WTC11 (cell line): ENCODE results near the gene SNRNP25. TPM values are rescaled to one million over a fixed set of nuclear protein-coding genes. Genes with fewer than 3 reads are reported as not detected.

ENCODE experiments used
- ATAC-seq: fragments of 200-7000 bp; cut with Tn5 transposase; 2 replicates; pipeline ENCODE4 v1.10.0; 2021; ENCODE audit warnings: mild to moderate bottlenecking, moderate library complexity
- CTCF ChIA-PET: fragments of 300-600 bp; sonication (Branson Sonifier 250); formaldehyde crosslinking; loops from one replicate; lab custom pipeline; 2021; ENCODE audit warnings: antibody characterized with exemption; lab: Charles Lee
- POLR2A ChIA-PET: fragments of 350-600 bp; sonication (Branson Sonifier 250); formaldehyde crosslinking; loops from one replicate; lab custom pipeline; 2021; ENCODE audit warnings: antibody characterized with exemption; lab: Charles Lee
- DNase-seq: peaks from one replicate; pipeline ENCODE4 v3.0.0; 2021; ENCODE audit warnings: low spot score
- H3K27ac Mint-ChIP-seq: 2 replicates; pipeline ENCODE4 v1.8.0; 2021; ENCODE audit warnings: mixed read lengths
- H3K27me3 Mint-ChIP-seq: 2 replicates; pipeline ENCODE4 v1.8.0; 2021; ENCODE audit warnings: low read depth, mild to moderate bottlenecking, moderate library complexity, mixed read lengths
- H3K36me3 Mint-ChIP-seq: 2 replicates; pipeline ENCODE4 v1.8.0; 2021; ENCODE audit warnings: mixed read lengths
- H3K4me1 Mint-ChIP-seq: 2 replicates; pipeline ENCODE4 v1.8.0; 2022; ENCODE audit warnings: mixed read lengths
- H3K4me3 Mint-ChIP-seq: 2 replicates; pipeline ENCODE4 v1.8.0; 2021; ENCODE audit warnings: mild to moderate bottlenecking, moderate library complexity, mixed read lengths
- H3K9me3 Mint-ChIP-seq: 2 replicates; pipeline ENCODE4 v1.8.0; 2021; ENCODE audit warnings: mixed read lengths
- FOXJ3 ChIP-seq: sonication (generic); formaldehyde crosslinking; IDR thresholded peaks from 2 replicates; pipeline ENCODE4 v1.9.0; 2021; ENCODE audit warnings: missing genetic modification reagents, mild to moderate bottlenecking, borderline replicate concordance
- GABPB1 ChIP-seq: sonication (generic); formaldehyde crosslinking; IDR thresholded peaks from 2 replicates; pipeline ENCODE4 v1.8.1; 2023; ENCODE audit warnings: mild to moderate bottlenecking, missing genetic modification reagents
- IRF2 ChIP-seq: sonication (generic); formaldehyde crosslinking; IDR thresholded peaks from 2 replicates; pipeline ENCODE4 v1.8.0; 2022; ENCODE audit warnings: low read depth, missing genetic modification reagents, borderline replicate concordance
- MYBL2 ChIP-seq: sonication (generic); formaldehyde crosslinking; IDR thresholded peaks from 2 replicates; pipeline ENCODE4 v1.8.1; 2023; ENCODE audit warnings: mild to moderate bottlenecking, moderate library complexity, missing genetic modification reagents
- NR1H2 ChIP-seq: sonication (generic); formaldehyde crosslinking; IDR thresholded peaks from 2 replicates; pipeline ENCODE4 v1.9.0; 2021; ENCODE audit warnings: mild to moderate bottlenecking, moderate library complexity, missing genetic modification reagents
- NR2C2 ChIP-seq: sonication (generic); formaldehyde crosslinking; IDR thresholded peaks from 2 replicates; pipeline ENCODE4 v1.8.0; 2022; ENCODE audit warnings: mild to moderate bottlenecking, missing genetic modification reagents
- RELA ChIP-seq: sonication (generic); formaldehyde crosslinking; IDR thresholded peaks from 2 replicates; pipeline ENCODE4 v1.8.1; 2022; ENCODE audit warnings: missing genetic modification reagents, mild to moderate bottlenecking, borderline replicate concordance
- SMAD3 ChIP-seq: sonication (generic); formaldehyde crosslinking; IDR thresholded peaks from 2 replicates; pipeline ENCODE4 v1.8.0; 2022; ENCODE audit warnings: missing genetic modification reagents, mild to moderate bottlenecking, borderline replicate concordance
- SMAD4 ChIP-seq: sonication (generic); formaldehyde crosslinking; IDR thresholded peaks from 2 replicates; pipeline ENCODE4 v1.8.0; 2022; ENCODE audit warnings: mild to moderate bottlenecking, missing genetic modification reagents
- ZBTB21 ChIP-seq: sonication (generic); formaldehyde crosslinking; IDR thresholded peaks from 2 replicates; pipeline ENCODE4 v1.8.1; 2023; ENCODE audit warnings: mild to moderate bottlenecking, missing genetic modification reagents, borderline replicate concordance
- ZNF121 ChIP-seq: sonication (generic); formaldehyde crosslinking; IDR thresholded peaks from 2 replicates; pipeline ENCODE4 v1.8.0; 2023; ENCODE audit warnings: missing genetic modification reagents
- ZNF138 ChIP-seq: sonication (generic); formaldehyde crosslinking; conservative IDR thresholded peaks from 2 replicates; pipeline ENCODE4 v1.8.1; 2022; ENCODE audit warnings: mild to moderate bottlenecking, moderate library complexity, missing genetic modification reagents
- ZNF317 ChIP-seq: sonication (generic); formaldehyde crosslinking; IDR thresholded peaks from 2 replicates; pipeline ENCODE4 v1.8.1; 2023; ENCODE audit warnings: low read depth, mild to moderate bottlenecking, moderate library complexity, missing genetic modification reagents, borderline replicate concordance
- total RNA-seq: library from RNA; stranded (reverse); gene quantifications from 3 replicates; pipeline ENCODE4 v1.2.3, GENCODE V29; 2021
- TF ChIP-seq, protein P1 (sequence below): sonication (generic); formaldehyde crosslinking; conservative IDR thresholded peaks from 2 replicates; pipeline ENCODE4 v1.8.1; 2023; ENCODE audit warnings: mild to moderate bottlenecking, low read depth, missing genetic modification reagents, moderate library complexity
- TF ChIP-seq, protein P2 (sequence below): sonication (generic); formaldehyde crosslinking; IDR thresholded peaks from 2 replicates; pipeline ENCODE4 v1.8.0; 2022; ENCODE audit warnings: mild to moderate bottlenecking, missing genetic modification reagents
- TF ChIP-seq, protein P3 (sequence below): sonication (generic); formaldehyde crosslinking; IDR thresholded peaks from 2 replicates; pipeline ENCODE4 v1.8.0; 2023; ENCODE audit warnings: missing genetic modification reagents
- TF ChIP-seq, protein P4 (sequence below): sonication (generic); formaldehyde crosslinking; IDR thresholded peaks from 2 replicates; pipeline ENCODE4 v1.8.0; 2022; ENCODE audit warnings: mild to moderate bottlenecking, missing genetic modification reagents
- TF ChIP-seq, protein P5 (sequence below): sonication (generic); formaldehyde crosslinking; IDR thresholded peaks from 2 replicates; pipeline ENCODE4 v1.8.1; 2022; ENCODE audit warnings: missing genetic modification reagents, borderline replicate concordance
- TF ChIP-seq, protein P6 (sequence below): fragments of 250-450 bp; sonication (Bioruptor Pico); IDR thresholded peaks from 2 replicates; pipeline ENCODE4 v1.9.0; 2021; ENCODE audit warnings: mild to moderate bottlenecking

The SNRNP25 gene
- total RNA-seq, 1 experiment from 2014 or later = 55.9 TPM

DNA sequence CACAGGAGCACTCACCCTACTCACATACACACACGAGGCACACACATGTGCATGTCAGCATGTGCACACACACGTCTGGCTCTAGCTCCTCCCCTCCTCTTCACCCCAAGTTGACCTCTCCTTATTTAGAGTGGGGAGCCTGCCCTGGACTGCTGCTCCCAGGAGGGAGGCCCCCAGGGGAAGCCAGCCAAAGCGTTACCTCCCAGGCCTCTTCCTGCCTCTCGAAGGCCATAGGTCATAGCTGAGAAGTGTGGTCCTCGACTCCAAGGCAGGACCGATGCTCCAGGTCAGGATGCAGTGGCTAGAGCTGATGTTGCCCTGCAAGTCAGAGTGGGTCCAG is 19.0 kb upstream of the SNRNP25 start (continued):
- no peak for TF ChIP-seq NR1H2
- TF ChIP-seq, protein P1, sequence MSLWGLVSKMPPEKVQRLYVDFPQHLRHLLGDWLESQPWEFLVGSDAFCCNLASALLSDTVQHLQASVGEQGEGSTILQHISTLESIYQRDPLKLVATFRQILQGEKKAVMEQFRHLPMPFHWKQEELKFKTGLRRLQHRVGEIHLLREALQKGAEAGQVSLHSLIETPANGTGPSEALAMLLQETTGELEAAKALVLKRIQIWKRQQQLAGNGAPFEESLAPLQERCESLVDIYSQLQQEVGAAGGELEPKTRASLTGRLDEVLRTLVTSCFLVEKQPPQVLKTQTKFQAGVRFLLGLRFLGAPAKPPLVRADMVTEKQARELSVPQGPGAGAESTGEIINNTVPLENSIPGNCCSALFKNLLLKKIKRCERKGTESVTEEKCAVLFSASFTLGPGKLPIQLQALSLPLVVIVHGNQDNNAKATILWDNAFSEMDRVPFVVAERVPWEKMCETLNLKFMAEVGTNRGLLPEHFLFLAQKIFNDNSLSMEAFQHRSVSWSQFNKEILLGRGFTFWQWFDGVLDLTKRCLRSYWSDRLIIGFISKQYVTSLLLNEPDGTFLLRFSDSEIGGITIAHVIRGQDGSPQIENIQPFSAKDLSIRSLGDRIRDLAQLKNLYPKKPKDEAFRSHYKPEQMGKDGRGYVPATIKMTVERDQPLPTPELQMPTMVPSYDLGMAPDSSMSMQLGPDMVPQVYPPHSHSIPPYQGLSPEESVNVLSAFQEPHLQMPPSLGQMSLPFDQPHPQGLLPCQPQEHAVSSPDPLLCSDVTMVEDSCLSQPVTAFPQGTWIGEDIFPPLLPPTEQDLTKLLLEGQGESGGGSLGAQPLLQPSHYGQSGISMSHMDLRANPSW = no peak

DNA sequence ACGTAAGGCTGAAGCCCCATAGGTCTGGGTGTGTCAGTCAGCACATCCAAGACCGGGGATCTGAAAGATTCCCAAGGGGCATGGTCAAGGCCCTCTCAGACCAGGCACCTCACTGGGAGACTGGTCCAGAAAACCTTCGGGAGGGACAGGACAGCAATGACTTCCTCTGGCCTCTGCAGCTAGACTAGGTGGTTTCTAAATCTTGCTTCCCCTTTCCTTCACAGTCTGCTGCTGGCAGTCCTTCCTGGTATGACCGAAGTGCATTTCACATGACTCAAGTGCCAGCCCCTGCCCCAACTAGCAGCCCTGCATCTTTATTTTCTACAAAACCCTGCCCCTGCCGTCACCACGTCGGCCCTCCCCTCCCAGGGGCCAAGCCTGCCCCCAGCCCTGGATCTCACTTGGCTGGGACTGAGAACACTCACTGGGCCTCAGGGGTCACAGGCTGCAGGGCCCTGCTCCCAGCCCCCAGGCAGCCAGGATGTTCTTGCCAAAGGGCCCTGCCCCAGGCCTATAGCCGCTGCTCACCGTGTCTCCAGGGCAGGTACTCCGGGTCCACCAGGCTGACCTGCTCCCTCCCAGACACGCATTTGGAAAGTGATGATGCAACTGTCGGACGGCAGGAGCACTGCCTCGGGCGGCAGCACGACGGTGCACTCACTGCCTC is 18.5 kb upstream of the SNRNP25 start:
- Mint-ChIP-seq H3K9me3 (no peaks in the 10 kb centered on the region), H3K27me3 (no peaks in the 10 kb centered on the region), H3K4me1 (no peaks in the 10 kb centered on the region; the same call in 1 of the 2 replicates), H3K4me3 (no peak overlapping the region), H3K36me3 (peaks cover 11% of the 10 kb centered on the region), H3K27ac (no peak overlapping the region)
- ATAC-seq (no peak), DNase-seq (no peak)
- ChIA-PET CTCF (no interaction called here), POLR2A (no interaction called here)
- TF ChIP-seq, protein P2, sequence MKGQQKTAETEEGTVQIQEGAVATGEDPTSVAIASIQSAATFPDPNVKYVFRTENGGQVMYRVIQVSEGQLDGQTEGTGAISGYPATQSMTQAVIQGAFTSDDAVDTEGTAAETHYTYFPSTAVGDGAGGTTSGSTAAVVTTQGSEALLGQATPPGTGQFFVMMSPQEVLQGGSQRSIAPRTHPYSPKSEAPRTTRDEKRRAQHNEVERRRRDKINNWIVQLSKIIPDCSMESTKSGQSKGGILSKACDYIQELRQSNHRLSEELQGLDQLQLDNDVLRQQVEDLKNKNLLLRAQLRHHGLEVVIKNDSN (CRISPR knock-in tag) = no peak
- TF ChIP-seq GABPB1 = peak; percentile 82

DNA sequence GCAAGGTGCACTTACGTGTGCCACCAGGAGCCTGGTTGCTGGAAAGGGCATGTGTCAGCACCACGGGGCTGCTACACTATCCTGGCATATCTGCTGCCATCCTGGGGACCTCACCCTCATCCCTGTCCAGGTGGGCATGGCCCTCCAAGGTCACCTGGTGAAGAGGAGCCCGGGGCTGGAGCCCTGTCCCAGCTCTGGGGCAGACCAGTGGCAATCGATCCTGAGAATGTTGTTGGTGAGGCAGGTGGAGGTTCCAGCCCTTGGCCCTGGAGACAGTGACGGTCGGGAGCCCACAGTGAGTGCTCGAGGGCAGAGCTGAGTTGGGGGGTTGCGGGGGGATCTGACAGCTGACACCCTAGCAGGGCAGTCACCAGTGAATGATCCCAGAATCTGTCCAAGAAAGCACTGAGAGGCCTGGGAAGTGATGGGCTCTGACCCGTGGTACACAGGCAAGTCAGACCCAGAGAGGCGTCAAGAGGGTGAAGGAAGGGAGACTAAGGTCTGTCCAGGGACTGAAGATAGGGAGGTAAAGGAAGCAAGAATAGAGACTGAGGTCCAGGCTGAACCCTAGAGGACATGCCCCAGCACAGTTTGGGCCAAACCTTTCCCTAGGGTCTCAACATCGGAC is 17.8 kb upstream of the SNRNP25 start:
- no peak for DNase-seq
- Mint-ChIP-seq H3K36me3 (peaks cover 11% of the 10 kb centered on the region), H3K27ac (no peak overlapping the region)
- POLR2A ChIA-PET = no interaction called here
- CTCF ChIA-PET = no interaction called here
- no peak for TF ChIP-seq SMAD4 (CRISPR knock-in tag)
- TF ChIP-seq ZNF121 (CRISPR knock-in tag) = no peak
- TF ChIP-seq NR2C2 (CRISPR knock-in tag) = no peak
- no peak for TF ChIP-seq SMAD3 (CRISPR knock-in tag)
- TF ChIP-seq, protein P3, sequence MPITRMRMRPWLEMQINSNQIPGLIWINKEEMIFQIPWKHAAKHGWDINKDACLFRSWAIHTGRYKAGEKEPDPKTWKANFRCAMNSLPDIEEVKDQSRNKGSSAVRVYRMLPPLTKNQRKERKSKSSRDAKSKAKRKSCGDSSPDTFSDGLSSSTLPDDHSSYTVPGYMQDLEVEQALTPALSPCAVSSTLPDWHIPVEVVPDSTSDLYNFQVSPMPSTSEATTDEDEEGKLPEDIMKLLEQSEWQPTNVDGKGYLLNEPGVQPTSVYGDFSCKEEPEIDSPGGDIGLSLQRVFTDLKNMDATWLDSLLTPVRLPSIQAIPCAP (CRISPR knock-in tag) = no peak
- no peak for TF ChIP-seq MYBL2 (CRISPR knock-in tag)
- no peak for TF ChIP-seq ZNF317 (CRISPR knock-in tag)
- no peak for TF ChIP-seq GABPB1
- TF ChIP-seq IRF2 = no peak
- TF ChIP-seq ZBTB21 (CRISPR knock-in tag) = no peak
- no peak for TF ChIP-seq ZNF138
- TF ChIP-seq, all 79 proteins: peak for 0
- no peaks in the 10 kb centered on the region for H3K27me3 Mint-ChIP-seq
- H3K4me3 Mint-ChIP-seq = no peak overlapping the region
- no peaks in the 10 kb centered on the region; the same call in 1 of the 2 replicates for H3K4me1 Mint-ChIP-seq
- no peak for ATAC-seq
- no peaks in the 10 kb centered on the region for H3K9me3 Mint-ChIP-seq

DNA sequence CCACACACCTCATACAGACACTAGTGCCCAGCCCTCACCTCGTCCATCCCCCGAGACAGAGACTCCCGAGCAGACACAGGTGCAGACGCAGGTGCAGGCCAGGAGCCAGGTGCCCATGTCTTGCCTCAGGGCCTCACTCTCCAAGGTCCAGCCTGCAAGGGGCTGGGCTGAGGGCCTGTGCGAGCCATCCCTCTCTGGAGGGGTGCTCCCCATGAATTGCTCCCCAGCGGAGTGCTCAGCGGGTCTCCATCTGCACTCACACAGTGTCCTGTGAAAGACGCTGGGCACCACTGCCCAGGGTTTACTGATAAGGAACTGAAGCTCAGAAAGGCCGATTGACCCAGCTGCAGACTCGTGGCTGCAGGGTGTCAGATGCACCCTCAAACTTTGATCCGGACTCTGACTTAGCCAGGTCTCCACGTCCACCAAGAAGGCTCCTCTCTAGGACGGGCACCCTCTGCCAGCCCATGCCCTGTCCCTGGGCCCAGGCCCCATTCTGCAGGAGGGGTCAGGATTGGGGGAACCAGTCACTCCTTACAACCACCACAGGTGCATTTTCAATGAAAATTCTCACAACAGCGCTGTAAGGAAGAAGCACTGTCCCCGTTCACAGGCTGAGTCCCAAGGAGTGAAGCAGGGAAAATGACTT is 17.2 kb upstream of the SNRNP25 start:
- Mint-ChIP-seq H3K27ac (no peak overlapping the region), H3K4me3 (no peak overlapping the region), H3K4me1 (no peaks in the 10 kb centered on the region; the same call in 1 of the 2 replicates), H3K27me3 (no peaks in the 10 kb centered on the region), H3K36me3 (peaks cover 18% of the 10 kb centered on the region), H3K9me3 (no peaks in the 10 kb centered on the region)
- ATAC-seq = no peak
- ChIA-PET POLR2A (no interaction called here), CTCF (no interaction called here)
- DNase-seq = no peak
- TF ChIP-seq FOXJ3 = no peak
- TF ChIP-seq, protein P4, sequence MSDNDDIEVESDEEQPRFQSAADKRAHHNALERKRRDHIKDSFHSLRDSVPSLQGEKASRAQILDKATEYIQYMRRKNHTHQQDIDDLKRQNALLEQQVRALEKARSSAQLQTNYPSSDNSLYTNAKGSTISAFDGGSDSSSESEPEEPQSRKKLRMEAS (CRISPR knock-in tag) = no peak
- no peak for TF ChIP-seq RELA
- TF ChIP-seq ZNF317 (CRISPR knock-in tag) = no peak
- TF ChIP-seq SMAD3 (CRISPR knock-in tag) = no peak
- TF ChIP-seq, protein P5, sequence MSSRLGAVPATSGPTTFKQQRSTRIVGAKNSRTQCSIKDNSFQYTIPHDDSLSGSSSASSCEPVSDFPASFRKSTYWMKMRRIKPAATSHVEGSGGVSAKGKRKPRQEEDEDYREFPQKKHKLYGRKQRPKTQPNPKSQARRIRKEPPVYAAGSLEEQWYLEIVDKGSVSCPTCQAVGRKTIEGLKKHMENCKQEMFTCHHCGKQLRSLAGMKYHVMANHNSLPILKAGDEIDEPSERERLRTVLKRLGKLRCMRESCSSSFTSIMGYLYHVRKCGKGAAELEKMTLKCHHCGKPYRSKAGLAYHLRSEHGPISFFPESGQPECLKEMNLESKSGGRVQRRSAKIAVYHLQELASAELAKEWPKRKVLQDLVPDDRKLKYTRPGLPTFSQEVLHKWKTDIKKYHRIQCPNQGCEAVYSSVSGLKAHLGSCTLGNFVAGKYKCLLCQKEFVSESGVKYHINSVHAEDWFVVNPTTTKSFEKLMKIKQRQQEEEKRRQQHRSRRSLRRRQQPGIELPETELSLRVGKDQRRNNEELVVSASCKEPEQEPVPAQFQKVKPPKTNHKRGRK (CRISPR knock-in tag) = no peak
- TF ChIP-seq, protein P6, sequence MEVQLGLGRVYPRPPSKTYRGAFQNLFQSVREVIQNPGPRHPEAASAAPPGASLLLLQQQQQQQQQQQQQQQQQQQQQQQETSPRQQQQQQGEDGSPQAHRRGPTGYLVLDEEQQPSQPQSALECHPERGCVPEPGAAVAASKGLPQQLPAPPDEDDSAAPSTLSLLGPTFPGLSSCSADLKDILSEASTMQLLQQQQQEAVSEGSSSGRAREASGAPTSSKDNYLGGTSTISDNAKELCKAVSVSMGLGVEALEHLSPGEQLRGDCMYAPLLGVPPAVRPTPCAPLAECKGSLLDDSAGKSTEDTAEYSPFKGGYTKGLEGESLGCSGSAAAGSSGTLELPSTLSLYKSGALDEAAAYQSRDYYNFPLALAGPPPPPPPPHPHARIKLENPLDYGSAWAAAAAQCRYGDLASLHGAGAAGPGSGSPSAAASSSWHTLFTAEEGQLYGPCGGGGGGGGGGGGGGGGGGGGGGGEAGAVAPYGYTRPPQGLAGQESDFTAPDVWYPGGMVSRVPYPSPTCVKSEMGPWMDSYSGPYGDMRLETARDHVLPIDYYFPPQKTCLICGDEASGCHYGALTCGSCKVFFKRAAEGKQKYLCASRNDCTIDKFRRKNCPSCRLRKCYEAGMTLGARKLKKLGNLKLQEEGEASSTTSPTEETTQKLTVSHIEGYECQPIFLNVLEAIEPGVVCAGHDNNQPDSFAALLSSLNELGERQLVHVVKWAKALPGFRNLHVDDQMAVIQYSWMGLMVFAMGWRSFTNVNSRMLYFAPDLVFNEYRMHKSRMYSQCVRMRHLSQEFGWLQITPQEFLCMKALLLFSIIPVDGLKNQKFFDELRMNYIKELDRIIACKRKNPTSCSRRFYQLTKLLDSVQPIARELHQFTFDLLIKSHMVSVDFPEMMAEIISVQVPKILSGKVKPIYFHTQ (CRISPR knock-in tag) = no peak
